Mesendoderm (in vitro differentiated cells): ENCODE results near the gene PRDM11.

Experiments used
- DNase-seq: peaks from one replicate; pipeline ENCODE4 v3.0.0; 2013
- H2AK5ac ChIP-seq: 2 replicates; pipeline ENCODE4 v1.6.1; 2013; ENCODE audit warnings: low read length, inconsistent platforms
- H2BK120ac ChIP-seq: 2 replicates; pipeline ENCODE4 v1.6.1; 2013; ENCODE audit warnings: low read depth, mild to moderate bottlenecking, low read length, moderate library complexity, mixed read lengths
- H2BK15ac ChIP-seq: replicated peaks from 2 replicates; pipeline ENCODE4 v1.6.1; 2013; ENCODE audit warnings: low read depth, mild to moderate bottlenecking, moderate library complexity
- H2BK5ac ChIP-seq: 2 replicates; pipeline ENCODE4 v1.6.1; 2013; ENCODE audit warnings: low read length, inconsistent platforms
- H3K18ac ChIP-seq: 2 replicates; pipeline ENCODE4 v1.6.1; 2013; ENCODE audit warnings: mild to moderate bottlenecking, low read length, mixed read lengths
- H3K23ac ChIP-seq: one replicate; pipeline ENCODE4 v1.6.1; 2013; ENCODE audit warnings: low read length
- H3K27ac ChIP-seq: 2 replicates; pipeline ENCODE4 v1.5.1; 2013; ENCODE audit warnings: low read depth, mild to moderate bottlenecking, inconsistent platforms, low read length, moderate library complexity
- H3K27me3 ChIP-seq: 2 replicates; pipeline ENCODE4 v1.6.1; 2013; ENCODE audit warnings: low read length, control low read depth, mild to moderate bottlenecking, inconsistent platforms; ENCODE audit not compliant: insufficient read depth, poor library complexity
- H3K36me3 ChIP-seq: 2 replicates; pipeline ENCODE4 v1.6.1; 2013; ENCODE audit warnings: low read length, inconsistent platforms; ENCODE audit not compliant: control insufficient read depth, insufficient read depth
- H3K4ac ChIP-seq: one replicate; pipeline ENCODE4 v1.6.1; 2013; ENCODE audit warnings: low read depth, mild to moderate bottlenecking, low read length, moderate library complexity
- H3K4me1 ChIP-seq: 2 replicates; pipeline ENCODE4 v1.6.1; 2013; ENCODE audit warnings: low read depth, low read length, inconsistent platforms; ENCODE audit not compliant: control insufficient read depth
- H3K4me2 ChIP-seq: 2 replicates; pipeline ENCODE4 v1.6.1; 2013; ENCODE audit warnings: low read length
- H3K4me3 ChIP-seq: 2 replicates; pipeline ENCODE4 v1.5.1; 2013; ENCODE audit warnings: mild to moderate bottlenecking, low read length
- H3K56ac ChIP-seq: one replicate; pipeline ENCODE4 v1.6.1; 2013; ENCODE audit warnings: low read length
- H3K79me1 ChIP-seq: 2 replicates; pipeline ENCODE4 v1.6.1; 2013; ENCODE audit warnings: low read length, inconsistent platforms
- H3K79me2 ChIP-seq: 2 replicates; pipeline ENCODE4 v1.6.1; 2013; ENCODE audit warnings: mild to moderate bottlenecking, low read length; ENCODE audit not compliant: control insufficient read depth, insufficient read depth
- H3K9ac ChIP-seq: 2 replicates; pipeline ENCODE4 v1.6.1; 2013; ENCODE audit warnings: low read length, inconsistent platforms
- H4K5ac ChIP-seq: one replicate; pipeline ENCODE4 v1.6.1; 2013; ENCODE audit warnings: low read length
- H4K8ac ChIP-seq: one replicate; pipeline ENCODE4 v1.6.1; 2013; ENCODE audit warnings: low read depth, mild to moderate bottlenecking, control low read depth, low read length, moderate library complexity
- WGBS: extraction: QIAGEN DNeasy Blood & Tissue Kit; methylation state at CpG from one replicate; pipeline ENCODE4 v1.1.7; 2013; ENCODE audit warnings: low lambda C conversion rate, missing lambda C conversion rate; ENCODE audit not compliant: insufficient coverage; ENCODE audit errors: extremely low coverage; 5-methylcytosine and 5-hydroxymethylcytosine counted together

Gene PRDM11

DNA sequence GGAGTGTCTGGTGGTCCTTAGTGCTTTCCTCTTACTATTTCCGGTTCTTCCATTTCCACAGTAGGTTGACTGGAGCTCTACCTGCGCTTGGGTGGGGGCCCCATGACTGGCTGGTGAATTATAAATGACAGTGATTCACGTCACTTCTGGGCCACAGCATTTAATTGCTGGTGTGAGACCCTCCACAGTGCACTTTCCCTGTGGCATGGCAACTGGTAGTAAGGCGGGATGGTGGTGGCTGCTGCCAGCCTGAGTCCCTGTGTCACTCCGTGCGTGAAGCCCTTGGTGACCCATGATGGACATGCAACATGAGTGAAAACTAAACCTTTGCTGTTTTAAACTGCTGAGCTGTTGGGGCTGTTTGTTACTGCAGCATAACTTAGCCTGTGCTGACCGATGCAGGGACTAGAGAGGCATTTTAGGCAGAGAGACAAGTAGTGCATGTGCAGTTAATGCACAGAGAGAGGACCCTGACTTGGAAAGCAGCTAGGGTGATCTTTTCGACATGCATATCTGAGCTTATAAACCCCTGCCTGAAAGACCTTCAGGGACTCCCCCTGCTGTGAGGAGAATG is 3.1 kb downstream of the PRDM11 start:
- Histone ChIP-seq H2BK120ac (no peak overlapping the region), H3K9ac (no peak overlapping the region), H3K23ac (no peak overlapping the region), H3K4me2 (no peak overlapping the region), H4K5ac (no peak overlapping the region), H3K56ac (no peak overlapping the region), H3K4me3 (no peak overlapping the region), H3K79me2 (peaks cover 14% of the 10 kb centered on the region), H3K4me1 (no peaks in the 10 kb centered on the region), H3K36me3 (no peaks in the 10 kb centered on the region), H3K27ac (no peak overlapping the region), H4K8ac (no peak overlapping the region), H2BK15ac (no peak overlapping the region), H3K27me3 (no peaks in the 10 kb centered on the region), H3K18ac (no peak overlapping the region), H2BK5ac (no peak overlapping the region), H3K4ac (no peak overlapping the region), H3K79me1 (peaks cover 25% of the 10 kb centered on the region), H2AK5ac (no peak overlapping the region)
- DNase-seq, result no peak
- no CpG with 5 or more reads among the region's 8 CpGs for WGBS

GRCh38 chr11:45150301-45150700 is 3.9 kb downstream of the PRDM11 start:
- no peak overlapping the region for H4K5ac ChIP-seq
- no peak overlapping the region for H2BK15ac ChIP-seq
- H3K4me1 ChIP-seq, result no peaks in the 10 kb centered on the region
- no peak overlapping the region for H2AK5ac ChIP-seq
- DNase-seq, result no peak
- no peak overlapping the region for H4K8ac ChIP-seq
- H2BK120ac ChIP-seq, result no peak overlapping the region
- no CpG with 5 or more reads among the region's 2 CpGs for WGBS
- no peaks in the 10 kb centered on the region for H3K27me3 ChIP-seq
- H3K18ac ChIP-seq, result no peak overlapping the region
- no peak overlapping the region for H3K27ac ChIP-seq
- no peak overlapping the region for H3K56ac ChIP-seq
- H3K23ac ChIP-seq, result no peak overlapping the region
- H3K4ac ChIP-seq, result no peak overlapping the region
- H3K79me1 ChIP-seq, result peaks cover 25% of the 10 kb centered on the region
- H3K79me2 ChIP-seq, result peaks cover 14% of the 10 kb centered on the region
- no peak overlapping the region for H2BK5ac ChIP-seq
- H3K4me3 ChIP-seq, result no peak overlapping the region
- no peak overlapping the region for H3K4me2 ChIP-seq
- H3K36me3 ChIP-seq, result no peaks in the 10 kb centered on the region
- H3K9ac ChIP-seq, result no peak overlapping the region

GRCh38 chr11:45150943-45151342 is 4.5 kb downstream of the PRDM11 start:
- Histone ChIP-seq H2BK15ac (no peak overlapping the region), H4K8ac (no peak overlapping the region), H3K23ac (no peak overlapping the region), H3K36me3 (no peaks in the 10 kb centered on the region), H2BK120ac (no peak overlapping the region), H3K9ac (no peak overlapping the region), H3K18ac (no peak overlapping the region), H3K79me1 (peaks cover 25% of the 10 kb centered on the region), H3K4me2 (no peak overlapping the region), H3K4me3 (no peak overlapping the region), H2AK5ac (no peak overlapping the region), H3K56ac (no peak overlapping the region), H3K79me2 (peaks cover 14% of the 10 kb centered on the region), H2BK5ac (no peak overlapping the region), H3K4ac (no peak overlapping the region), H3K4me1 (no peaks in the 10 kb centered on the region), H3K27ac (no peak overlapping the region), H4K5ac (no peak overlapping the region), H3K27me3 (no peaks in the 10 kb centered on the region)
- no CpG with 5 or more reads among the region's 4 CpGs for WGBS
- DNase-seq, result no peak

DNA sequence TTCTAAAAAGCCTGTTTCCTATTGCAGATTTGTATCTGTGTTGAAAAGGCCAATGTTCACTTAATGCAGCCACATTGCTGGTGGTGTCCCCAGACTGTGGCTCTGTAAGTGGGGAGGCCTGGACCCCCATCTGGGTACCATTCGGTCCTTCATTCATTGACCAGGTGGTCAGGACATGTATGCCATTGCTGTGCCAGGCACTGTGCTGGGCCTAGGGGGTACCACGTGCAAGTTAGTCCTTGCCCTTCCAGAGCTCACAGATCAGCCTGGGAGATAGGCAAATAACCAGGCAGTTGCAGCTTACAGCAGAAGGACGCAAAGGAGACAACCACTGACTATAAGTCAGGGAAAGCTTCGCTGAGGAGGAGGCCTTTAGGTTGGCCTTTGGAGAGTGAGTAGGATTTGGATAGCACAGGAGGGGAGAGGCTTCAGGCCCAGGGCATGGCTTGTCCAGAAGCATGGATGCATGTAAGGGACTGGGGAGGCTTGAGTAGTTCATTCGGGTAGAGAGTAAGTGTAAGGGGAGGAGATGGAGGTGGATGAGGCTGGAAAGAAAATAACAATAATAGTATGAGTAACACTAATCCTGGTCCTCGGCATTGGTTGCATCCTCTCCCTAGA is 5.0 kb downstream of the PRDM11 start:
- WGBS, result no CpG with 5 or more reads among the region's 6 CpGs
- H2BK15ac ChIP-seq, result no peak overlapping the region
- no peak overlapping the region for H3K4ac ChIP-seq
- no peak overlapping the region for H3K4me3 ChIP-seq
- DNase-seq, result no peak
- no peaks in the 10 kb centered on the region for H3K27me3 ChIP-seq
- no peak overlapping the region for H4K8ac ChIP-seq
- H2AK5ac ChIP-seq, result no peak overlapping the region
- no peak overlapping the region for H2BK5ac ChIP-seq
- H4K5ac ChIP-seq, result no peak overlapping the region
- no peak overlapping the region for H3K18ac ChIP-seq
- no peaks in the 10 kb centered on the region for H3K4me1 ChIP-seq
- no peak overlapping the region for H3K4me2 ChIP-seq
- H3K36me3 ChIP-seq, result no peaks in the 10 kb centered on the region
- no peak overlapping the region for H3K56ac ChIP-seq
- H3K79me2 ChIP-seq, result peaks cover 14% of the 10 kb centered on the region
- H2BK120ac ChIP-seq, result no peak overlapping the region
- no peak overlapping the region for H3K27ac ChIP-seq
- peaks cover 25% of the 10 kb centered on the region for H3K79me1 ChIP-seq
- H3K23ac ChIP-seq, result no peak overlapping the region
- no peak overlapping the region for H3K9ac ChIP-seq

DNA sequence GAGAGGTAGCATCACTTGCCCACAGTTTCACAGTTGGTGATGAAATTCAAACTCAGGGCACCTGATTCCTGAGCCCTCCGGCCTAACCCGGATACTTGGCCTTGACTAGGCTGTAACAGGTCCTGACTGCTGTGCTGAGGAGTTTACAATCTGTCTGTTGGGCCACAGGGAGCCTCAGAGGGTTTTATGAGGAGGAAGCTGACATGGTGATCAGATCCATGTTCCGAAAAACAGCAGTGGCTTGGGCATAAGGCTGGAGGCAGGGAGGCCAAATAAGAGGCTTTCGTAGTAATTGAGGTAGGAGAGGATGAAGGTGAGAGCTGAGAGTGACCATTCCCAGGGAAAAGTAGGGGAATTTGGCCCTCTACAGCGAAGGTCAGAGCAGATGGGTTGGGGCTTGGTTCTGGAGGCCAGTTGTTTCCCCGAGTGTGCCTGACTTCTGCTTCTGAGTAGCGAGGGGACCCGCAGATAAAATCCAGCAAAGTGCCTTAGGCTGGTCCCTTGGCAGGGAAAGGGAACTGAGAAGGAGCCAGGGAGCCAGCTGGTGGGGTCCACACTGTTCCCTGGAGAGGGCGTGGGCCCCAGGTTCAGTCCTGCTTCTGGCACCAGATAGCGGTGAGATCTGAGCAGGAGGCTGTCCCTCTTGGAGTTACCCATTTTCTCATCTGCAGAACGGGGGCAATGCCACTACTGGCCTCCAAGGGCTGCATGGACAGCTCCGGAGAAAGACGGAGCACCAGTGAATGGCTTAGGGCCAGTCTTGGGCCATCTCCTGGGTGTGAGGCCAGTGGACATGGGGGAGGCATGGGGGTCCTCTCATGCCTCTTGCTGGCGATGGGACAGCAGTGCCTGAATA is 6.5 kb downstream of the PRDM11 start:
- H3K18ac ChIP-seq, result no peak overlapping the region
- DNase-seq, result no peak
- H3K36me3 ChIP-seq, result no peaks in the 10 kb centered on the region
- H2BK15ac ChIP-seq, result no peak overlapping the region
- H3K4me2 ChIP-seq, result no peak overlapping the region
- no peak overlapping the region for H4K8ac ChIP-seq
- no peak overlapping the region for H2BK5ac ChIP-seq
- H3K79me2 ChIP-seq, result peaks cover 12% of the 10 kb centered on the region
- H3K79me1 ChIP-seq, result peaks cover 23% of the 10 kb centered on the region
- no CpG with 5 or more reads among the region's 14 CpGs for WGBS
- H3K4me3 ChIP-seq, result no peak overlapping the region
- H3K27me3 ChIP-seq, result no peaks in the 10 kb centered on the region
- H3K4me1 ChIP-seq, result no peaks in the 10 kb centered on the region
- no peak overlapping the region for H3K27ac ChIP-seq
- no peak overlapping the region for H3K4ac ChIP-seq
- H3K56ac ChIP-seq, result no peak overlapping the region
- no peak overlapping the region for H3K9ac ChIP-seq
- no peak overlapping the region for H4K5ac ChIP-seq
- no peak overlapping the region for H2BK120ac ChIP-seq
- H2AK5ac ChIP-seq, result no peak overlapping the region
- no peak overlapping the region for H3K23ac ChIP-seq
